Lower leg skin (tissue), 3 donors: ENCODE measurements around the gene PPM1M.

Source experiments
- POLR2A ChIP-seq, 2 donors: fragments of 450-650 bp; IDR thresholded peaks; one replicate each; pipeline ENCODE4 v1.6.1; 2016 to 2017; ENCODE audit warnings: antibody characterized with exemption in 2 of 2, mild to moderate bottlenecking in 1 of 2, moderate library complexity in 1 of 2
- TF ChIP-seq, protein P1 (sequence below), 3 donors: fragments of 450-650 bp; IDR thresholded peaks; one replicate each; pipeline ENCODE4 v1.5.1; 2016; ENCODE audit warnings: antibody characterized with exemption in 3 of 3, mild to moderate bottlenecking in 3 of 3, moderate library complexity in 2 of 3

DNA sequence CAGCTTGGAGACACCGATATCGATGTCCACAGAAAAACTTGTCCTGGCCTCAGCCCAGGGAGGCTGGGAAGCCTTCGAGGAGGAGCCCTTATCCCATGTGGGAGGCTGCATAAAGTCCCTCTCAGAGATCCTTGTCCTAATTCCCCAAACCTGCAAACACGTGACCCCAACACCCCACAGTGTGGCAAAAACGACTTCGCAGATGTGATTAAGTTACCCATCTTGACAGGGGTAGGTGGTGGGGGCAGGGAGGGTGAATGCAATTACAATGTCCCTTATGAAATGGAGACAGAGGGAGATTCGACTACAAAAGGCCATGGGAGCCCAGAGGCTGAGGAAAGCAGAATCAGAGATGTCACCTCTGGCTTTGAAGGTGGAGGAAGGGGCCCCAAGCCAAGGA, 17.8 kb upstream of the PPM1M start:
- no peak for TF ChIP-seq POLR2A (IDR thresholded peaks at IDR 0.05)
- TF ChIP-seq, protein P1, sequence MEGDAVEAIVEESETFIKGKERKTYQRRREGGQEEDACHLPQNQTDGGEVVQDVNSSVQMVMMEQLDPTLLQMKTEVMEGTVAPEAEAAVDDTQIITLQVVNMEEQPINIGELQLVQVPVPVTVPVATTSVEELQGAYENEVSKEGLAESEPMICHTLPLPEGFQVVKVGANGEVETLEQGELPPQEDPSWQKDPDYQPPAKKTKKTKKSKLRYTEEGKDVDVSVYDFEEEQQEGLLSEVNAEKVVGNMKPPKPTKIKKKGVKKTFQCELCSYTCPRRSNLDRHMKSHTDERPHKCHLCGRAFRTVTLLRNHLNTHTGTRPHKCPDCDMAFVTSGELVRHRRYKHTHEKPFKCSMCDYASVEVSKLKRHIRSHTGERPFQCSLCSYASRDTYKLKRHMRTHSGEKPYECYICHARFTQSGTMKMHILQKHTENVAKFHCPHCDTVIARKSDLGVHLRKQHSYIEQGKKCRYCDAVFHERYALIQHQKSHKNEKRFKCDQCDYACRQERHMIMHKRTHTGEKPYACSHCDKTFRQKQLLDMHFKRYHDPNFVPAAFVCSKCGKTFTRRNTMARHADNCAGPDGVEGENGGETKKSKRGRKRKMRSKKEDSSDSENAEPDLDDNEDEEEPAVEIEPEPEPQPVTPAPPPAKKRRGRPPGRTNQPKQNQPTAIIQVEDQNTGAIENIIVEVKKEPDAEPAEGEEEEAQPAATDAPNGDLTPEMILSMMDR (IDR thresholded peaks at IDR 0.05): no peak
